Calu3 (cell line): Measurements from ENCODE around the gene MBNL1. TPM values are rescaled to one million over a fixed set of nuclear protein-coding genes. Genes with fewer than 3 reads are reported as not detected.

ENCODE experiments used
- BruUV-seq: library from RNA; stranded (reverse); fragments of 400-500 nt; replicated peaks from 2 replicates; lab custom pipeline; 2021; lab: Mats Ljungman, UMichigan
- CTCF ChIA-PET: fragments of 300-600 bp; sonication (Branson Sonifier 250); formaldehyde crosslinking; loops from one replicate; lab custom pipeline; 2022; ENCODE audit warnings: antibody characterized with exemption; lab: Charles Lee
- DNase-seq: peaks from one replicate; pipeline ENCODE4 v3.0.0; 2022
- H3K27ac Mint-ChIP-seq: one replicate; pipeline ENCODE4 v1.8.0; 2022; ENCODE audit warnings: mixed read lengths; ENCODE audit not compliant: unreplicated experiment
- H3K27me3 Mint-ChIP-seq: one replicate; pipeline ENCODE4 v1.8.0; 2022; ENCODE audit warnings: mixed read lengths; ENCODE audit not compliant: unreplicated experiment
- H3K36me3 Mint-ChIP-seq: one replicate; pipeline ENCODE4 v1.8.0; 2022; ENCODE audit warnings: mild to moderate bottlenecking, moderate library complexity, mixed read lengths; ENCODE audit not compliant: insufficient read depth, unreplicated experiment
- H3K4me1 Mint-ChIP-seq: one replicate; pipeline ENCODE4 v1.8.0; 2022; ENCODE audit warnings: mild to moderate bottlenecking, low read depth, mixed read lengths; ENCODE audit not compliant: unreplicated experiment
- H3K4me3 Mint-ChIP-seq: one replicate; pipeline ENCODE4 v1.8.0; 2022; ENCODE audit warnings: mild to moderate bottlenecking, low read depth, moderate library complexity, mixed read lengths; ENCODE audit not compliant: unreplicated experiment
- H3K9me3 Mint-ChIP-seq: one replicate; pipeline ENCODE4 v1.8.0; 2022; ENCODE audit warnings: low read depth, mixed read lengths; ENCODE audit not compliant: unreplicated experiment
- CTCF ChIP-seq: fragments of 200-600 bp; IDR thresholded peaks from one replicate; pipeline ENCODE4 v1.8.0; 2022; ENCODE audit warnings: antibody characterized with exemption; ENCODE audit not compliant: unreplicated experiment
- intact Hi-C: fragments of 100-400 bp; cut with micrococcal nuclease; formaldehyde crosslinking; loops from one replicate; pipeline ENCODE4 v1.10.0; 2022; ENCODE audit not compliant: unreplicated experiment
- total RNA-seq: library from RNA; stranded (reverse); gene quantifications from 2 replicates; pipeline ENCODE4 v1.2.3, GENCODE V29; 2022

The MBNL1 gene
- total RNA-seq, 1 experiment from 2014 or later, result 183 TPM

GRCh38 chr3:152497457-152497856 lies 228.7 kb downstream of the MBNL1 start:
- intact Hi-C loops, result no loop called here
- CTCF ChIA-PET, result interaction anchor here (0.8 to 1.3 kb wide), 2 partner anchors 12 to 548 kb away, joined by 3 read pairs; no protein-coding TSS in a partner anchor

DNA sequence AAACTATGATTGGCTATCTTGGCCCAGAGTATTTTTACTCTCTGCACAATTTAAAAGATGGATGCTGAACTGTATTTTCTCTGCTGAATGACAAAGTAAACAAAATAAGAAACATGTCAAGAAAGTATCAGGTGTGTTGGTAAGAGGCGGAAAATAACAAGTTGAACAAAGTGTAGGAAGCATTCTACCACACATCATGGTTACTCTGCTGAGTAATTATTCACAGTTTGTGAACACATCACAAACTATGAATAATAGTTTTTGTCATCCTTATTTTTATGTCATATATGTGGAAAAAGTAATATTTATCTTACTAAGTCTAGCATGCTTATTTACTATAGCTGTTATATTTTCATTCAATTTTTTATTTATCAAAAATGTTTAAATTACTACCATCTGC lies 229.2 kb downstream of the MBNL1 start:
- Mint-ChIP-seq H3K9me3 (no peaks in the 10 kb centered on the region), H3K4me1 (no peaks in the 10 kb centered on the region), H3K36me3 (no peaks in the 10 kb centered on the region), H3K27ac (no peak overlapping the region), H3K27me3 (no peaks in the 10 kb centered on the region), H3K4me3 (no peak overlapping the region)
- no TSS peak for BruUV-seq
- intact Hi-C loops, result no loop called here
- no peak for DNase-seq
- CTCF ChIA-PET, result interaction anchor here (0.8 to 1.3 kb wide), 2 partner anchors 12 to 548 kb away, joined by 3 read pairs; no protein-coding TSS in a partner anchor
- TF ChIP-seq CTCF, result no peak

More at GRCh38 chr3:152497457-152497856, 228.7 kb downstream of the MBNL1 start:
- H3K36me3 Mint-ChIP-seq, result no peaks in the 10 kb centered on the region
- no TSS peak for BruUV-seq
- H3K4me3 Mint-ChIP-seq, result no peak overlapping the region
- no peaks in the 10 kb centered on the region for H3K4me1 Mint-ChIP-seq
- no peaks in the 10 kb centered on the region for H3K27me3 Mint-ChIP-seq
- H3K27ac Mint-ChIP-seq, result no peak overlapping the region
- no peak for TF ChIP-seq CTCF
- DNase-seq, result no peak
- no peaks in the 10 kb centered on the region for H3K9me3 Mint-ChIP-seq

DNA sequence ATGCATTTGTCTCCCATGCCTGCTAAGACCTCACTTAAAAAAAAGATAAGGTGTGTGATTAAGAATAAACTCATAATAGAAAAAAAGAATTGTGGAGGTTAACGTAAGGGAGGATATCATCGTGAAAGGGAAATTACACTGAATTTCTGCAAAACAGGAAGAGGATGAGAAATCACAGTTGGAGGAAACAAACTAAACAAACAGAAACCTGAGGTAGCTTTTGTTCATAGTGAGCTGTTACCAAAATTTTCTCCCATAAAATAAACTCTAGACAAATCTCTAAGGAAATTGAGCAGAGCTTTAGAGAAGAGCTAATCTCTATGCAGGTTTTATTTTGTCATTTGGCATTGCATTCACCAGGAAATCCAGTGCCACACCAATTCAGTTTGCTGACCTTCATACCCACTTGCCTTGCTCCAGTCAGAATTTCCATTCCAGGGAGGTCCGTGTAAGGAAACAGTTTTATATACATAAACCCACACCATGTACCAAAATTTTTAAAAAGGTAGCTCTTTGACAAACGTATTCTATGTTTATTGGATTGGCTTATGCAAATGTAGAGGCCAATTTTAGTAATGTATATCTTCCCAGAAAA lies 231.2 kb downstream of the MBNL1 start:
- Mint-ChIP-seq H3K36me3 (no peaks in the 10 kb centered on the region), H3K27ac (no peak overlapping the region), H3K4me3 (no peak overlapping the region), H3K9me3 (no peaks in the 10 kb centered on the region), H3K27me3 (no peaks in the 10 kb centered on the region), H3K4me1 (no peaks in the 10 kb centered on the region)
- DNase-seq, result no peak
- CTCF ChIA-PET, result interaction anchor here (0.6 kb wide), 1 partner anchor 379 kb away, joined by 3 read pairs; no protein-coding TSS in a partner anchor
- no TSS peak for BruUV-seq
- no peak for TF ChIP-seq CTCF
- intact Hi-C loops, result loop anchor here (10.0 kb wide), 1 partner anchor 435 kb away; no protein-coding TSS in a partner anchor

GRCh38 chr3:152505926-152506325 lies 237.2 kb downstream of the MBNL1 start:
- intact Hi-C loops, result loop anchor here (5.0 to 10.0 kb wide), 2 partner anchors 326 to 429 kb away; no protein-coding TSS in a partner anchor
- Mint-ChIP-seq H3K36me3 (no peaks in the 10 kb centered on the region), H3K4me1 (no peaks in the 10 kb centered on the region), H3K4me3 (no peak overlapping the region), H3K9me3 (no peaks in the 10 kb centered on the region), H3K27ac (no peak overlapping the region), H3K27me3 (no peaks in the 10 kb centered on the region)
- no peak for TF ChIP-seq CTCF
- no TSS peak for BruUV-seq
- CTCF ChIA-PET, result interaction anchor here (1.2 kb wide), 1 partner anchor 69 kb away, joined by 3 read pairs; no protein-coding TSS in a partner anchor
- DNase-seq, result no peak
